HG03060 (cell line): ENCODE results near the gene RASGRF2.
"Not testable (repeated sequence)": the region's sequence is repeated elsewhere in the genome, so short reads cannot be mapped to it uniquely, and the experiment has no call there.

Source experiments
- ATAC-seq: cut with Tn5 transposase; IDR thresholded peaks from one replicate; pipeline ENCODE4 v1.9.1; 2021; ENCODE audit warnings: low read depth, moderate number of reproducible peaks; ENCODE audit not compliant: unreplicated experiment

RASGRF2 gene

GRCh38 chr5:81053282-81053681 lies 93.1 kb downstream of the RASGRF2 start:
- ATAC-seq = not testable (repeated sequence)

- ATAC-seq = no peak
Observed at GRCh38 chr5:81058121-81058520, 98.0 kb downstream of the RASGRF2 start.

GRCh38 chr5:81065492-81065891 lies 105.3 kb downstream of the RASGRF2 start:
- ATAC-seq = no peak

GRCh38 chr5:81066102-81066501 lies 105.9 kb downstream of the RASGRF2 start:
- no peak for ATAC-seq

- ATAC-seq = no peak
Observed at GRCh38 chr5:81067406-81067805, 107.2 kb downstream of the RASGRF2 start.

- ATAC-seq = no peak
Observed at GRCh38 chr5:81068063-81068462, 107.9 kb downstream of the RASGRF2 start.

- no peak for ATAC-seq
Observed at GRCh38 chr5:81068635-81069034, 108.5 kb downstream of the RASGRF2 start.

- no peak for ATAC-seq
Observed at GRCh38 chr5:81069990-81070389, 109.8 kb downstream of the RASGRF2 start.

GRCh38 chr5:81070571-81071255 lies 110.5 kb downstream of the RASGRF2 start:
- no peak for ATAC-seq

GRCh38 chr5:81075041-81075440 lies 114.9 kb downstream of the RASGRF2 start:
- ATAC-seq = no peak

GRCh38 chr5:81077105-81077504 lies 116.9 kb downstream of the RASGRF2 start:
- no peak for ATAC-seq

GRCh38 chr5:81078930-81079329 lies 118.8 kb downstream of the RASGRF2 start:
- no peak for ATAC-seq

- ATAC-seq = no peak
Observed at GRCh38 chr5:81080809-81081460, 120.8 kb downstream of the RASGRF2 start.

GRCh38 chr5:81081461-81081835 lies 121.3 kb downstream of the RASGRF2 start:
- no peak for ATAC-seq

- no peak for ATAC-seq
Observed at GRCh38 chr5:81086881-81087281, 126.7 kb downstream of the RASGRF2 start.

GRCh38 chr5:81091199-81091598 lies 131.0 kb downstream of the RASGRF2 start:
- no peak for ATAC-seq

GRCh38 chr5:81093536-81094196 lies 133.5 kb downstream of the RASGRF2 start:
- no peak for ATAC-seq

- ATAC-seq = no peak
Observed at GRCh38 chr5:81095835-81096234, 135.7 kb downstream of the RASGRF2 start.

GRCh38 chr5:81097713-81098112 lies 137.6 kb downstream of the RASGRF2 start:
- ATAC-seq = no peak

GRCh38 chr5:81105261-81105877 lies 145.2 kb downstream of the RASGRF2 start:
- no peak for ATAC-seq

- no peak for ATAC-seq
Observed at GRCh38 chr5:81115261-81115660, 155.1 kb downstream of the RASGRF2 start.
